GM13976 (cell line): Measurements from ENCODE around the gene ZAP70.
"Not testable (repeated sequence)": the region's sequence is repeated elsewhere in the genome, so short reads cannot be mapped to it uniquely, and the experiment has no call there.

Source experiments
- DNase-seq: peaks from one replicate; pipeline ENCODE4 v3.0.0; 2012; ENCODE audit warnings: low spot score
- CTCF ChIP-seq: IDR thresholded peaks from 2 replicates; pipeline ENCODE4 v1.5.1; 2012; ENCODE audit warnings: borderline replicate concordance, mild to moderate bottlenecking; ENCODE audit not compliant: insufficient read depth; ENCODE audit errors: extremely low read depth, missing control alignments, control extremely low read depth
- in situ Hi-C: fragments of 300-500 bp; cut with MboI; formaldehyde crosslinking; loops from one replicate; pipeline ENCODE4 v1.12.0; 2022; ENCODE audit warnings: low sequenced_read_pairs, mixed read lengths, inconsistent platforms; ENCODE audit not compliant: unreplicated experiment

ZAP70 gene

DNA sequence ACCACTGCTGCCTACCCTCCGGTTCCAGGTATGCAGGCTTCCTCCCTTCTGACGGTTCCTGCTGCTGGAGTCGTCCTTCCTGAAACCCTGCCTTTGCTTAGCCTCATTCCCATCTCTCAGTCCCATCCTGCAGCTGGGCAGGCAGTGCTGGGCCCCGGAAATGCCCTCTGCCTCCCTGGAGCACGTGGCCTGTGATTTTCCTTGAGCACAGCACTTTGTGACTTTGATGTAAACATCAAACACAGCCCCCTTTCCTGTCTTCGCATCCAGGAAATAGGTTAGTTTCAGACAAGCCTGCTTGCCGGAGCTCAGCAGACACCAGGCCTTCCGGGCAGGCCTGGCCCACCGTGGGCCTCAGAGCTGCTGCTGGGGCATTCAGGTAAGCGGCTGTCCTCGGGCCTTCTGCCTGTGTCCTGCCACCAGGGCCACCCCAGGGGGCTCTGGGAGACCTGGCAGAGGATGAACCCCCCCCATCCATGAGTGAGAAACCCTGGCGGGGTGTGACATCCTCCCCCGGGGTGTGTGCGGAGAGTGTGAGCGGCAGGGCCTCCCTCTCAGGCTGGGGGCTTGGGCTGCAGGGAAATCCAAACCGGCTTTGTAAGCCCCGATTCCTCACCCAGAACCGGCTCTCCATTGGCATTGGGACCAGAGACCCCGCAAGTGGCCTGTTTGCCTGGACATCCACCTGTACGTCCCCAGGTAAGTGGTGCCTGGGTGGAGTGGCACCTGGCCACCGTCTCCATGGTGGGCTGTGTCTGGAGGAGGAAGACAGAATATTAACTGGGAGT lies at the start of gene ZAP70:
TSS of gene ZAP70 (plus strand) at position 281 of the 788 bp plus-strand sequence. CDS start 10,461 bp downstream, outside the sequence.
- in situ Hi-C loops, result no loop called here
- no peak for TF ChIP-seq CTCF
- DNase-seq, result no peak

GRCh38 chr2:97663626-97663961 lies 49.8 kb upstream of the ZAP70 start:
- TF ChIP-seq CTCF, result no peak
- no peak for DNase-seq
- in situ Hi-C loops, result no loop called here

DNA sequence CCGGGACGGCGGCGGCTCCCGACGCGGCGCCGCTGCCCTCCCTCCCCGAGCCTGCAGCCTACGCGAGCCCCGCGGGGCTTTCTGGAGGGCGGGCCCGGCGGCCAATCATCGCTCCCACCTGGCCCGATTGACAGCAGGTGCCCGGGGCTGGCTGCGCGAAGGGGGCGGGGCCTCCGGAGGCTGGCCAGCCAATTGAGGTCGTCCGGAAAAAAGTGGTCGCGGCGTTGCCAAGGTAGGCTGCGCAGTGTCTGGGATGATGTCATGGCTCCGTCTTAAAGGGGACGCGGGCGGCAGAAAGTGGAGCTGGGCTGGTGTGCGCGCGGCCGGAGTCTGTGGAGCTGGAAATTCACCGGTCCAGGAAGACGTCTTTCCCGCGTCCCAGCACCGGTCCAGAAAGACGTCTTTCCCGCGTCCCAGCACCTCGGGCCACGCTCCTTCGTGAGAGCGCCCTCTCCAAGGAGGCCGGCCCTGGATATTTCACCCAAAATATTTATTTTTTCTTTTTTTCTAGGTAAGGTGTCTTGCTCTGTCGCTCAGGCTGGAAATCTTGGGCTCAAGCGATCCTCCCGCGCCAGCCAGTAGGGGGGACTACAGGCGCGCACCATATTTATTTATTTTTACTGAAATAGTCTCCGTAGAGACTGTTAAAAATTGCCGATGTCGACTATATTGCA lies 49.3 kb upstream of the ZAP70 start, which contains the start of gene ACTR1B:
TSS of gene ACTR1B (minus strand) at position 83 of the 674 bp plus-strand sequence. CDS start 154 bp downstream, outside the sequence.
- peak; percentile 8 for TF ChIP-seq CTCF
- in situ Hi-C loops, result no loop called here
- DNase-seq, result peak; percentile 98

DNA sequence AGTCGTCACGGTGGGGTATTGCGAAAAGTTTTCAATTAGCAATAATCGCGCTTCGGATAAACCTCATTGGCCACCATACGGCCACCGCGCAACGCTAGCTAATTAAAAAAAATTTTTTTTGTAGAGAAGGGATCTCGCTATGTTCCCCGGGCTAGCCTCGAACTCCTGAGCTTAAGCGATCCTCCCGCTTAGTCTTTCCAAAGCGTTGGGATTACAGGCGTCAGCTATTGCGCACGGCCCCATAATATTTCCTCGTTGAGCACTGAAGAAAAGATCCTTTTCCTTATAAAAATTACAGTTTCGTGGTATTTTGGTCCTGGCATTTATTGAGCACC lies 48.8 kb upstream of the ZAP70 start:
- in situ Hi-C loops, result no loop called here
- no peak for TF ChIP-seq CTCF
- DNase-seq, result no peak

GRCh38 chr2:97669448-97669847 lies 43.9 kb upstream of the ZAP70 start, which contains the start of gene C2orf92:
TSS of gene C2orf92 (plus strand) at chr2:97669713. CDS start at chr2:97669789, 76 bp downstream.
- no peak for TF ChIP-seq CTCF
- no peak for DNase-seq
- in situ Hi-C loops, result no loop called here

GRCh38 chr2:97670471-97670870 lies 42.9 kb upstream of the ZAP70 start:
- no peak for DNase-seq
- in situ Hi-C loops, result no loop called here
- no peak for TF ChIP-seq CTCF

GRCh38 chr2:97671526-97671925 lies 41.9 kb upstream of the ZAP70 start:
- in situ Hi-C loops, result no loop called here
- no peak for TF ChIP-seq CTCF
- DNase-seq, result no peak

GRCh38 chr2:97672606-97673140 lies 40.7 kb upstream of the ZAP70 start:
- DNase-seq, in situ Hi-C loops: not testable (repeated sequence)
